GM23338 (cell line): ENCODE results near the gene AFAP1L1. TPM values are rescaled to one million over a fixed set of nuclear protein-coding genes. Genes with fewer than 3 reads are reported as not detected.

ENCODE experiments used
- ATAC-seq: fragments of 200-7000 bp; cut with Tn5 transposase; 3 replicates; pipeline ENCODE4 v1.9.1; 2020
- DNase-seq: peaks from one replicate; pipeline ENCODE4 v3.0.0-alpha.2; 2015; ENCODE audit warnings: low spot score
- H2AFZ ChIP-seq: fragments of 200-600 bp; sonication (generic); 2 replicates; pipeline ENCODE4 v1.8.0; 2016; ENCODE audit warnings: antibody characterized with exemption, mild to moderate bottlenecking, moderate library complexity
- H3F3A ChIP-seq: fragments of 200-600 bp; sonication (generic); replicated peaks from 2 replicates; pipeline ENCODE4 v1.8.0; 2017; ENCODE audit warnings: antibody characterized with exemption, mixed run types, low read depth
- H3K27ac ChIP-seq: fragments of 200-600 bp; sonication (generic); 2 replicates; pipeline ENCODE4 v1.6.1; 2016; ENCODE audit warnings: low read depth
- H3K27me3 ChIP-seq: fragments of 200-600 bp; sonication (generic); 2 replicates; pipeline ENCODE4 v1.8.0; 2016; ENCODE audit warnings: mild to moderate bottlenecking, mixed run types, moderate library complexity; ENCODE audit not compliant: insufficient read depth
- H3K36me3 ChIP-seq: fragments of 200-600 bp; sonication (generic); 2 replicates; pipeline ENCODE4 v1.8.0; 2016; ENCODE audit warnings: mild to moderate bottlenecking; ENCODE audit not compliant: insufficient read depth
- H3K4me1 ChIP-seq: fragments of 200-600 bp; sonication (generic); 2 replicates; pipeline ENCODE4 v1.8.0; 2016; ENCODE audit warnings: mild to moderate bottlenecking, moderate library complexity; ENCODE audit not compliant: insufficient read depth
- H3K4me2 ChIP-seq: fragments of 200-600 bp; sonication (generic); 2 replicates; pipeline ENCODE4 v1.7.1; 2017; ENCODE audit warnings: mixed run types
- H3K4me3 ChIP-seq: fragments of 200-600 bp; sonication (generic); 2 replicates; pipeline ENCODE4 v1.6.1; 2016; ENCODE audit warnings: mixed run types
- H3K79me2 ChIP-seq: fragments of 200-600 bp; sonication (generic); replicated peaks from 2 replicates; pipeline ENCODE4 v1.8.0; 2017; ENCODE audit warnings: mild to moderate bottlenecking; ENCODE audit not compliant: insufficient read depth
- H3K9me2 ChIP-seq: fragments of 200-600 bp; sonication (generic); 2 replicates; pipeline ENCODE4 v1.8.0; 2017; ENCODE audit not compliant: insufficient read depth
- H4K20me1 ChIP-seq: fragments of 200-600 bp; sonication (generic); replicated peaks from 2 replicates; pipeline ENCODE4 v1.8.0; 2017; ENCODE audit warnings: mild to moderate bottlenecking; ENCODE audit not compliant: insufficient read depth
- H3K27ac Mint-ChIP-seq: 2 replicates; pipeline ENCODE4 v1.8.0; 2020; ENCODE audit warnings: inconsistent platforms, mild to moderate bottlenecking, moderate library complexity, mixed read lengths
- H3K27me3 Mint-ChIP-seq: 3 replicates; pipeline ENCODE4 v1.8.0; 2022; ENCODE audit warnings: low read depth, mild to moderate bottlenecking, moderate library complexity, mixed read lengths, inconsistent platforms; ENCODE audit not compliant: insufficient read depth, poor library complexity
- H3K36me3 Mint-ChIP-seq: 3 replicates; pipeline ENCODE4 v1.8.0; 2021; ENCODE audit warnings: low read depth, mild to moderate bottlenecking, inconsistent platforms, moderate library complexity, mixed read lengths
- H3K4me1 Mint-ChIP-seq: 3 replicates; pipeline ENCODE4 v1.8.0; 2020; ENCODE audit warnings: mild to moderate bottlenecking, inconsistent platforms, mixed read lengths
- H3K4me3 Mint-ChIP-seq: 3 replicates; pipeline ENCODE4 v1.8.0; 2021; ENCODE audit warnings: moderate library complexity, mild to moderate bottlenecking, inconsistent platforms, mixed read lengths
- H3K9me3 Mint-ChIP-seq: 3 replicates; pipeline ENCODE4 v1.8.0; 2020; ENCODE audit warnings: moderate library complexity, mild to moderate bottlenecking, inconsistent platforms, mixed read lengths
- CREB1 ChIP-seq: fragments of 250-450 bp; sonication (Bioruptor Pico); IDR thresholded peaks from 2 replicates; pipeline ENCODE4 v1.5.0; 2020; ENCODE audit warnings: low read depth, mild to moderate bottlenecking, moderate library complexity
- CTCF ChIP-seq, 2 experiments: fragments of 200-600 bp in 1 of 2; sonication (generic) in 1 of 2; conservative IDR thresholded peaks; 2 replicates each; pipeline versions ENCODE4 v1.5.1 to v1.6.1; 2016 to 2017; ENCODE audit warnings: antibody characterized with exemption in 2 of 2, low read depth in 2 of 2, mild to moderate bottlenecking in 2 of 2, moderate library complexity in 1 of 2
- ETS1 ChIP-seq: IDR thresholded peaks from 2 replicates; pipeline ENCODE4 v1.6.1; 2016; ENCODE audit warnings: antibody characterized with exemption
- EZH2 ChIP-seq: fragments of 200-600 bp; sonication (generic); IDR thresholded peaks from one replicate; pipeline ENCODE4 v1.8.0; 2017; ENCODE audit warnings: antibody characterized with exemption, mild to moderate bottlenecking, low read depth; ENCODE audit not compliant: unreplicated experiment
- EZH2phosphoT487 ChIP-seq: fragments of 200-600 bp; sonication (generic); IDR thresholded peaks from one replicate; pipeline ENCODE4 v1.8.1; 2018; ENCODE audit warnings: antibody characterized with exemption; ENCODE audit not compliant: unreplicated experiment
- JUNB ChIP-seq: IDR thresholded peaks from one replicate; pipeline ENCODE4 v1.6.1; 2016; ENCODE audit warnings: antibody characterized with exemption; ENCODE audit not compliant: unreplicated experiment
- NANOG ChIP-seq: IDR thresholded peaks from 2 replicates; pipeline ENCODE4 v1.6.1; 2016; ENCODE audit warnings: antibody characterized with exemption, borderline replicate concordance
- POLR2AphosphoS5 ChIP-seq: IDR thresholded peaks from 2 replicates; pipeline ENCODE4 v1.6.1; 2016; ENCODE audit warnings: antibody characterized with exemption, low read depth
- STAT1 ChIP-seq: IDR thresholded peaks from one replicate; pipeline ENCODE4 v1.6.1; 2016; ENCODE audit warnings: antibody characterized with exemption; ENCODE audit not compliant: unreplicated experiment
- ZNF114 ChIP-seq: fragments of 250-450 bp; sonication (Bioruptor Pico); IDR thresholded peaks from 2 replicates; pipeline ENCODE4 v1.5.0; 2020; ENCODE audit warnings: mild to moderate bottlenecking, moderate library complexity
- ZNF331 ChIP-seq: fragments of 250-450 bp; sonication (Bioruptor Pico); IDR thresholded peaks from 2 replicates; pipeline ENCODE4 v1.5.0; 2020; ENCODE audit warnings: low read depth, mild to moderate bottlenecking, moderate library complexity
- ZNF462 ChIP-seq: fragments of 250-450 bp; sonication (Bioruptor Pico); IDR thresholded peaks from 2 replicates; pipeline ENCODE4 v1.5.0; 2020; ENCODE audit warnings: mild to moderate bottlenecking, moderate library complexity
- polyA plus RNA-seq: library from polyadenylated mRNA; unstranded; fragments of >200 nt; fragmentation: Nextera tagmentation; extraction: Ambion mirVana; gene quantifications from 2 replicates; pipeline ENCODE4 v1.2.1, GENCODE V29; 2016
- total RNA-seq: library from RNA; depleted of rRNA; stranded (reverse); fragments of >200 nt; shearing (Covaris generic); gene quantifications from 2 replicates; pipeline ENCODE4 v1.2.3, GENCODE V29; 2014
- TF ChIP-seq, protein P1 (sequence below): IDR thresholded peaks from one replicate; pipeline ENCODE4 v1.6.1; 2018; ENCODE audit warnings: antibody characterized with exemption; ENCODE audit not compliant: unreplicated experiment

AFAP1L1 gene
- total and polyA plus RNA-seq, 2 experiments from 2014 or later = 3.2 to 5.7 TPM

DNA sequence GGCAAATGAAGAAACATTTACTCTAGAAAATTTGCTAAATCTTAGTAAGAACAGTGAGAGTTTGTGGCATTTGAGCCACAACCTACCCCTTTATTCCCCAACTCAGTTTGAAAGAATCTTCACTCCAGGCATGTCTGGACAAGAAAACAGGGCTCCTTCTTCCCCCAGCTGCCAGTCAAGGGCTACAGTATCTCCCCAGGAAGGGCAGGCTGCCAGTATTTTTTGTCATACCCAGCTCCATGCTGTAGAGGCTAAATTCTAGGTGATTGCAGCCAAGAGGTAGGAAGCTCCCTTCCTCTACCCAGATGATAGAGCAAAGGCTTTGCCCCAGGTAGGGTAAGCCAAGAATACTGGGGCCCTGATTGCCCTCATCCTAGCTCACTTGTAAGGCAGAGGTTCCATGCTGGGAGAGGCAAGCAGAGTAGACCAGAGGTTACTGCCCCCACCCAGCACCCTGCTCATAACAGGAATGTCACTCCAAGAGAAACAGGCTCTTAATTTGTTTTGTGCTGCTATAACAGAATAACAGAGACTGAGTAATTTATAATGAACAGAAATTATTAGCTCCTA lies 53.6 kb downstream of the AFAP1L1 start:
- no peak for ATAC-seq
- TF ChIP-seq CREB1 (CRISPR knock-in tag) = no peak
- TF ChIP-seq CTCF (conservative IDR thresholded peaks at IDR 0.05; ENCODE audit: low read depth in 2 of 2) = no peak
- no peak for TF ChIP-seq JUNB
- no peak for TF ChIP-seq EZH2phosphoT487
- no peak for TF ChIP-seq ZNF331 (CRISPR knock-in tag)
- no peak for TF ChIP-seq EZH2
- no peak for TF ChIP-seq STAT1
- no peak for TF ChIP-seq NANOG
- no peak for TF ChIP-seq ZNF462
- no peak for TF ChIP-seq ETS1
- TF ChIP-seq, protein P1, sequence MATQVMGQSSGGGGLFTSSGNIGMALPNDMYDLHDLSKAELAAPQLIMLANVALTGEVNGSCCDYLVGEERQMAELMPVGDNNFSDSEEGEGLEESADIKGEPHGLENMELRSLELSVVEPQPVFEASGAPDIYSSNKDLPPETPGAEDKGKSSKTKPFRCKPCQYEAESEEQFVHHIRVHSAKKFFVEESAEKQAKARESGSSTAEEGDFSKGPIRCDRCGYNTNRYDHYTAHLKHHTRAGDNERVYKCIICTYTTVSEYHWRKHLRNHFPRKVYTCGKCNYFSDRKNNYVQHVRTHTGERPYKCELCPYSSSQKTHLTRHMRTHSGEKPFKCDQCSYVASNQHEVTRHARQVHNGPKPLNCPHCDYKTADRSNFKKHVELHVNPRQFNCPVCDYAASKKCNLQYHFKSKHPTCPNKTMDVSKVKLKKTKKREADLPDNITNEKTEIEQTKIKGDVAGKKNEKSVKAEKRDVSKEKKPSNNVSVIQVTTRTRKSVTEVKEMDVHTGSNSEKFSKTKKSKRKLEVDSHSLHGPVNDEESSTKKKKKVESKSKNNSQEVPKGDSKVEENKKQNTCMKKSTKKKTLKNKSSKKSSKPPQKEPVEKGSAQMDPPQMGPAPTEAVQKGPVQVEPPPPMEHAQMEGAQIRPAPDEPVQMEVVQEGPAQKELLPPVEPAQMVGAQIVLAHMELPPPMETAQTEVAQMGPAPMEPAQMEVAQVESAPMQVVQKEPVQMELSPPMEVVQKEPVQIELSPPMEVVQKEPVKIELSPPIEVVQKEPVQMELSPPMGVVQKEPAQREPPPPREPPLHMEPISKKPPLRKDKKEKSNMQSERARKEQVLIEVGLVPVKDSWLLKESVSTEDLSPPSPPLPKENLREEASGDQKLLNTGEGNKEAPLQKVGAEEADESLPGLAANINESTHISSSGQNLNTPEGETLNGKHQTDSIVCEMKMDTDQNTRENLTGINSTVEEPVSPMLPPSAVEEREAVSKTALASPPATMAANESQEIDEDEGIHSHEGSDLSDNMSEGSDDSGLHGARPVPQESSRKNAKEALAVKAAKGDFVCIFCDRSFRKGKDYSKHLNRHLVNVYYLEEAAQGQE = no peak
- TF ChIP-seq POLR2AphosphoS5 = no peak
- no peak for TF ChIP-seq ZNF114 (CRISPR knock-in tag)
- no peak overlapping the region for H3K27ac Mint-ChIP-seq

More for the DNA sequence above, 53.6 kb downstream of the AFAP1L1 start:
- no peak overlapping the region for H3K4me2 ChIP-seq
- H3K27ac ChIP-seq = no peak overlapping the region
- Mint-ChIP-seq H3K36me3 (no peaks in the 10 kb centered on the region), H3K4me3 (no peak overlapping the region), H3K27me3 (no peaks in the 10 kb centered on the region), H3K4me1 (peaks cover 8% of the 10 kb centered on the region), H3K9me3 (no peaks in the 10 kb centered on the region)
- no peaks in the 10 kb centered on the region for H3K9me2 ChIP-seq
- DNase-seq = no peak
- no peaks in the 10 kb centered on the region for H4K20me1 ChIP-seq
- H3F3A ChIP-seq = no peaks in the 10 kb centered on the region
- no peaks in the 10 kb centered on the region for H3K4me1 ChIP-seq
- no peak overlapping the region for H3K4me3 ChIP-seq
- no peaks in the 10 kb centered on the region for H3K36me3 ChIP-seq
- H2AFZ ChIP-seq = no peak overlapping the region
- H3K79me2 ChIP-seq = no peaks in the 10 kb centered on the region
- H3K27me3 ChIP-seq = no peaks in the 10 kb centered on the region
